Epithelial cell of prostate (primary cell): ENCODE data around the gene SETD1A.
"Not testable (repeated sequence)": the region's sequence is repeated elsewhere in the genome, so short reads cannot be mapped to it uniquely, and the experiment has no call there.

Experiments
- DNase-seq: peaks from one replicate; pipeline ENCODE4 v3.0.0-alpha.2; 2011; ENCODE audit warnings: low read depth, low spot score
- H3K27ac ChIP-seq: fragments of 450-650 bp; 2 replicates; pipeline ENCODE4 v1.5.1; 2017; ENCODE audit warnings: mild to moderate bottlenecking

The SETD1A gene

GRCh38 chr16:30928390-30928789, 29.2 kb upstream of the SETD1A start:
- no peak for DNase-seq
- no peak overlapping the region for H3K27ac ChIP-seq

GRCh38 chr16:30929167-30929566, 28.4 kb upstream of the SETD1A start:
- H3K27ac ChIP-seq, result no peak overlapping the region
- DNase-seq, result no peak

GRCh38 chr16:30930160-30930571, 27.4 kb upstream of the SETD1A start:
- H3K27ac ChIP-seq, result no peak overlapping the region
- no peak for DNase-seq

- no peak for DNase-seq
Measured at GRCh38 chr16:30931068-30931650, 26.4 kb upstream of the SETD1A start.

GRCh38 chr16:30934827-30935557, 22.6 kb upstream of the SETD1A start:
- no peak for DNase-seq
- no peak overlapping the region for H3K27ac ChIP-seq

More at GRCh38 chr16:30931068-30931650, 26.4 kb upstream of the SETD1A start:
- H3K27ac ChIP-seq, result no peak overlapping the region

- peak overlapping the region; percentile 94 for H3K27ac ChIP-seq
- no peak for DNase-seq
Measured at GRCh38 chr16:30937692-30938091, 19.9 kb upstream of the SETD1A start.

- H3K27ac ChIP-seq, result peak overlapping the region; percentile 94
- not testable (repeated sequence) for DNase-seq
Measured at GRCh38 chr16:30939571-30939970, 18.0 kb upstream of the SETD1A start.

- DNase-seq, result no peak
- H3K27ac ChIP-seq, result peak overlapping the region; percentile 94
Measured at GRCh38 chr16:30941600-30942425, 15.7 kb upstream of the SETD1A start.

- peak overlapping the region; percentile 94 for H3K27ac ChIP-seq
- DNase-seq, result no peak
Measured at GRCh38 chr16:30942426-30942806, 15.1 kb upstream of the SETD1A start.

GRCh38 chr16:30944352-30944751, 13.2 kb upstream of the SETD1A start:
- no peak for DNase-seq
- no peak overlapping the region for H3K27ac ChIP-seq

GRCh38 chr16:30946671-30947540, 10.6 kb upstream of the SETD1A start:
- H3K27ac ChIP-seq, result no peak overlapping the region
- DNase-seq, result no peak

- DNase-seq, result no peak
- H3K27ac ChIP-seq, result no peak overlapping the region
Measured at GRCh38 chr16:30947541-30947858, 10.1 kb upstream of the SETD1A start.

GRCh38 chr16:30947859-30948666, 9.5 kb upstream of the SETD1A start:
- H3K27ac ChIP-seq, result peak overlapping the region; percentile 85
- DNase-seq, result no peak

- DNase-seq, result no peak
- peak within 1 kb of the TSS; percentile 85 for H3K27ac ChIP-seq
Measured at GRCh38 chr16:30948667-30949649, 8.6 kb upstream of the SETD1A start, which contains the start of gene ORAI3. Gene ORAI3, plus strand, starts transcription at chr16:30949068. Its CDS starts 222 bp downstream, at chr16:30949290.

- peak overlapping the region; percentile 85 for H3K27ac ChIP-seq
- peak; percentile 84 for DNase-seq
Measured at GRCh38 chr16:30949650-30950515, 7.7 kb upstream of the SETD1A start.

- no peak for DNase-seq
- H3K27ac ChIP-seq, result peak overlapping the region; percentile 85
Measured at GRCh38 chr16:30950516-30951065, 7.0 kb upstream of the SETD1A start.

GRCh38 chr16:30951193-30951592, 6.4 kb upstream of the SETD1A start:
- DNase-seq, result no peak
- no peak overlapping the region for H3K27ac ChIP-seq
